ENCODE measurements around the gene MINPP1.

DNA sequence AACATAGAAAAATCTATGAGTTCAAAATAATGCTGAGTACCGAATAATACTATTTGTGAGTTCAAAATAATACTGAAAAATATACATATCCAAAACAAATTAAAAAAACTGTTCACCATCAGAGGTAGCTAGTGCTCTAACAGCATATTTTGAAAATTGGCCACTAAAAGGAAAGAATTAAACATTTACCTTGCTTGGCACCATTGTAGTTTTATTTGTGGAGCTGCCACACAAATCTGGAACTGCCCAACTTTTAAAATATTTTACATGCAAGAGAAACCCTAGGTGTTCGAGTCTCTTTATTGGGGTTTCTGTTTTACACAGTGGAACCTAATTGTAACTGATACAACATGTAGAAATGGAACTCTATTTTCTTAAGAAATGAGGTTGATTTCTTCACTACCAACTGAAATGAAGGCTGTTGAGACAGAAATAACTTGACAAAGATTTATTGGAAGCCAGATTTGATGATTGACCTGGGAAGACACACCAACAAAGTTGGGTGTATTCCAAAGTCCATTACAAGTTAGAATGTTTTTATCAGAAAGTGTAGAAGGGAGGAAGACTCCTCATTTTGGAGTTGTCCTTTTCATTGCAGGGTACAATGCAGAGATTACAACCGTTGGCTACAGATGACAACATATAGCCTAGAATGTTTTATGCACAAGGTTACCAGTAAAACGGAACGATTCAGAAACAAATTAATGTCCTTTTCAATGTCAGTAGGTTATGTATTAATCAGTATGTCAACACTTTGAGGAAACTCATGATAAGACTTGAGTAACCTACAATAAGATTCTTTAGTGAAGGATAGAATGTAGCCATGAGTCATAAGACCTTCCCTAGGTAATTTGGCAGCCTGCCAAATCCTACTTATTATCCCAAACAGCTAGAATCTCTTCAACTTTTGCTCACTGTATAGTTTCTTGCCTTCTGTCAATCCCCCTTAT lies 81.1 kb downstream of the MINPP1 start:
- TF ChIP-seq, protein P1, sequence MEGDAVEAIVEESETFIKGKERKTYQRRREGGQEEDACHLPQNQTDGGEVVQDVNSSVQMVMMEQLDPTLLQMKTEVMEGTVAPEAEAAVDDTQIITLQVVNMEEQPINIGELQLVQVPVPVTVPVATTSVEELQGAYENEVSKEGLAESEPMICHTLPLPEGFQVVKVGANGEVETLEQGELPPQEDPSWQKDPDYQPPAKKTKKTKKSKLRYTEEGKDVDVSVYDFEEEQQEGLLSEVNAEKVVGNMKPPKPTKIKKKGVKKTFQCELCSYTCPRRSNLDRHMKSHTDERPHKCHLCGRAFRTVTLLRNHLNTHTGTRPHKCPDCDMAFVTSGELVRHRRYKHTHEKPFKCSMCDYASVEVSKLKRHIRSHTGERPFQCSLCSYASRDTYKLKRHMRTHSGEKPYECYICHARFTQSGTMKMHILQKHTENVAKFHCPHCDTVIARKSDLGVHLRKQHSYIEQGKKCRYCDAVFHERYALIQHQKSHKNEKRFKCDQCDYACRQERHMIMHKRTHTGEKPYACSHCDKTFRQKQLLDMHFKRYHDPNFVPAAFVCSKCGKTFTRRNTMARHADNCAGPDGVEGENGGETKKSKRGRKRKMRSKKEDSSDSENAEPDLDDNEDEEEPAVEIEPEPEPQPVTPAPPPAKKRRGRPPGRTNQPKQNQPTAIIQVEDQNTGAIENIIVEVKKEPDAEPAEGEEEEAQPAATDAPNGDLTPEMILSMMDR (IDR thresholded peaks at IDR 0.05): no peak
- TF ChIP-seq SIN3A (IDR thresholded peaks at IDR 0.05; ENCODE audit: borderline replicate concordance, insufficient read depth, low read depth, low read length): no peak
